HTERT RPE-1 (cell line): ENCODE results near the gene PTPN2.

Experiments
- in situ Hi-C: fragments of 300-500 bp; cut with MboI; formaldehyde crosslinking; loops from 4 replicates; pipeline ENCODE4 v1.14.3; 2020; ENCODE audit warnings: low sequenced_read_pairs

Gene PTPN2

GRCh38 chr18:12861637-12862036 is 22.4 kb downstream of the PTPN2 start:
- in situ Hi-C loops = no loop called here

DNA sequence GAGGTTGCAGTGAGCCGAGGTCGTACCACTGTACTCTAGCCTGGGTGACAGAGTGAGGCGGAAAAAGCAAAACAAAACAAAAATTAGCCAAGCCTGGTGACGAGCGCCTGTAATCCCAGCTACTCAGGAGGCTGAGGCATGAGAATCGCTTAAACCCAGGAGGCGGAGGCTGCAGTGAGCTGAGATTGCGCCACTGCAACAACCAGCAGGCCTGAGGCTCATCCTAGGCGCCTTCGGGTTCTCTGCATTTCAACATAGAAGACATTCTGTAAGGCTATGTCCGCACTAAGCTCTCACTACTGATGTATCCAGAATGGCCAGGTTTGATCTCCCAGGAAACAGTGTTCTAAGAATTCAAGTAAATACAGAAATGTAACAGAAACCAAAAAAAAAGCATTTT is 23.5 kb downstream of the PTPN2 start:
- in situ Hi-C loops = no loop called here

- in situ Hi-C loops = no loop called here
Observed at GRCh38 chr18:12858991-12859390, 25.0 kb downstream of the PTPN2 start.

- in situ Hi-C loops = no loop called here
Observed at GRCh38 chr18:12857991-12858544, 26.0 kb downstream of the PTPN2 start.

- in situ Hi-C loops = no loop called here
Observed at GRCh38 chr18:12857215-12857905, 26.7 kb downstream of the PTPN2 start.

DNA sequence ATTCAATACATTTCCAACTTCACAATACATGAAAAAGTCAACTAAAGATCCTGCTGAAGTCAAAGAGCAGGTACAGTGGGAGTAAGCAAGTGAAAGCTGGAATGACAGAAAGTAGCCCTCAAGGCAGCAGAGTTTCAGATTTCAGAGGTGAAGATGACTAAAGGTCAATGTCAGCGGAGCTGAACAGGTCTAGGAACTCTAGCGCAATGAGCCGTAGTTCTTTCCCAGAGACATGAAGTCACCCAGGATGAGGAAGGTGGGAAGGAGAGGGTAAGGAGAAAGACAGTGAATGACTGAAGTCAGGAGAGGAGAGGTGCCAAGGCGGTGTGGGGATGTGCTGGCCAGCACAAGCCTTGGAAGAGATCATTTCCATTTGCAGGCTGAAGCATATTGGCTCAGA is 28.1 kb downstream of the PTPN2 start:
- in situ Hi-C loops = no loop called here

GRCh38 chr18:12852566-12853315 is 31.3 kb downstream of the PTPN2 start:
- in situ Hi-C loops = no loop called here

DNA sequence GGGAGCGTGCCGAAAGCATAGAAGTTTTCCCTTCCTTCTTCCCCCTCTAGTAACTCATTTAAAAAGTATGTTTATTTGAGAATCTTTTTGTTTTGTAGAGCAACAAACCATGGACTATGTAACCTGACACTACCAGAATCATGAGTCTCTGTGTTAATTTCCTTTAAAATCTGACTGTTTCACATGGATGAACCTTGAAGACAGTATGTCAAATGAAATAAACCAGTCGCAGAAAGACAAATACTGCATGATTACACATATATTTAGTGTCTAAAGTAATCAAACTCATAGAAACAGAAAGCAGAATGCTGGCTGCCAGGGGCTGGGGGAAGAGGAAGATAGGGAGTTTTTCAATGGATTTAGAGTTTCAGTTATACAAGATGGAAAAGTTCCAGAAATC is 32.3 kb downstream of the PTPN2 start:
- in situ Hi-C loops = no loop called here

- in situ Hi-C loops = no loop called here
Observed at GRCh38 chr18:12849548-12849947, 34.5 kb downstream of the PTPN2 start.

- in situ Hi-C loops = no loop called here
Observed at GRCh38 chr18:12848405-12848804, 35.6 kb downstream of the PTPN2 start.

DNA sequence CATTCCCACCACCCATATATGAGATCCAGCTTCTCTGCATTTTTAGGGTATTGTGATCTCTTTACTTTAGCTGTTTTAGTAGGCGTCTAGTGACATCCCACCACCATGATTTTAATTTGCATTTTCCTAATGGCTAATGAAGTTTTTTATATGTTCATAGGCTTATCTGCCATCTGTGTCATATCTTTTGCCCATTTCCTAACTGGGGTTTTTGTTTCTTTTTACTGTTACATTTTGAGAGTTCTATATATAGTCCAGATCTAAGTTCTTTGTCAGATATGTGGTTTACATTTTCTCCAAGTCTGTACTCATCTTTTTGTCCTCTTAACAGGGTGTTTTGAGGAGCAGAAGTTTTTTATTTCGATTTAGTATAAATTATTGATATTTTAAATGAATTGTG is 39.6 kb downstream of the PTPN2 start:
- in situ Hi-C loops = no loop called here

DNA sequence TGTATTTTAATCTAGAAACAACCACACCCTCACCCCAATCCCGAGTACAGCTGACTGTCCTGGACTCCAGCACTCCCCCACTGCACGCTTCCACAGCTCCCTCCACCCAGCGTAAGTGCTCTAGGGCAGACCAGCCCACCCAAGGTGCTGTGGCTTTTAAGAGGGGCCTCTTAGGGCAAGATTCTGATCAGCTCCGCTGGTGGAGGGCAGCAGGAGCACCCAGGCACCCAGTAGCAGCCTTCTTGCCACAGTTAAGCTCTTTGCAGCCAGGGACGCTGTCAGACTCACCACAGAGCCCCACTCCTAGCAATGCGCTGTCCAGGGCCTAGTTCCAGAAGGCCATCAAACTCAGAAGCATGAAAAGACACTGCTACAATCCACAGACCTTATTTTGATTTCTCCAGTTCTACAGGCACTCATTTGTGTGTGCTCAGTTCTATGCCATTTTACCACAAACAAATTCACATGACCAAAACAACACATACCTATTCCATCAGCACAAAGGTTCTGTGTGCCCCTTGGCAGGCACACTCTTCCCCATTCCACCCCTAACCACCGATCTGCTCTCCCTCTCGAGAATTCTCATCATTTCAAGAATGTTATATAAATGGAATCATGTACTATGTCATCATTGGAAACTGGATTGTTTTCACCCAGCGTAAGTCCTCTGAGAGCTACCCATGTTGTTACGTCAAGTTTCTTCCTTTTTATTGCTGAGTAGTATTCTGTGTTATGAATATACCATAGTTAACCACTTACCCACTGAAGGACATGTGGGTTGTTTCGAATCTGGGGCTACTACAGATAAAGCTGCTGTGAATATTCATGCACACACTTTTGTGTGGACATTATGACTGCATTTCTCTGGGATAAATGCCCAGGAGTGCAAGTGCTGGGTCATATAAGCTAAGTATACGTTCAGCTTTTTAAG is 40.4 kb downstream of the PTPN2 start:
- in situ Hi-C loops = no loop called here

- in situ Hi-C loops = no loop called here
Observed at GRCh38 chr18:12842459-12843380, 41.3 kb downstream of the PTPN2 start.

GRCh38 chr18:12841070-12841469 is 43.0 kb downstream of the PTPN2 start:
- in situ Hi-C loops = no loop called here

DNA sequence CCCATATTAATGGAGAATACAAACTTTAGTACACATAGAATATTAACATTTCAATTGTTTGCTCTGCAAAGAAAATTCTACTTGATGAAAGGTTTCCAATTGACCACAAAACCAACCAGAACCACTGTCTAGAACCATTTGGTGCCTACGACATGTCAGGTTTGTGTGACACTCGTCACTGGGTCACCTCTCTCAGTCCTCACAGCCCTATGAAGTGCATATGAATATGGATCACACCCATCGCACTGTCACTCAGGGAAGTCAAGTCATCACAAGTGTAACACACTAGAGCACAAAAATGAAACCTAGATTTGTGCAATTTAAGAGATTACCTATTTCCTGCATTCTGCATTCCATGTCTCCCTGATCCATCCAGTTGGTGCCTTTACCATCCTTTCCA is 43.7 kb downstream of the PTPN2 start:
- in situ Hi-C loops = no loop called here

DNA sequence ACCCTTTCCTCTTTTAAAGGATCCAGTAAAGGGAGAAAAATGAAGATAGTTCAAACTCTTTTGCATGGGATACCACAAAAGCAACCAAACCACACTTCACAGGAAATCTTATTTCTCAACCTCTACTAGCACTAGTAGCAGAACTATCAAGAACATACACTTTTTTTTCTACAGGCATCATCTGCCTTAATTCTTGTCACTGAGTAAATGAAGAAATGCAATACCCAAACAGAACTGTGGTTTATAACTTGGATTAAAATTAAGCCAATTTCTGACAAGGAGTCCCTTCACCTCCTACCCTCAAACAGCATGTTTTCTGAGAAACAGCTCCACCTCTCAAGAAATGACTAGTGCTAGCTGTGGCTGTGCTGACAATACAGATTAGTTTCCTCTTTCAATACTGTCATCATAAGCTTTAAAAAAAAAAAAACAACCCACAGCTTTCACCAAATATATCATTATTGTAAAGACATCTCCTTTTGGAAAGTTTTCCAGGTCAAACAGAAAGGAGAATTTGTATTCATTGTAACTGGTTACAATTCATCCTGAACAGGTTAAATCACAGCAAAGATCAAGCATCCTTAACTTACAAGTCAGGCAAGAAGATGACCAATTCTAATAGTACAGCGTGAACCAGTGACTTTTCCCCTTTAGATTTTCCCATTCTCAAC is 44.4 kb downstream of the PTPN2 start:
- in situ Hi-C loops = no loop called here

DNA sequence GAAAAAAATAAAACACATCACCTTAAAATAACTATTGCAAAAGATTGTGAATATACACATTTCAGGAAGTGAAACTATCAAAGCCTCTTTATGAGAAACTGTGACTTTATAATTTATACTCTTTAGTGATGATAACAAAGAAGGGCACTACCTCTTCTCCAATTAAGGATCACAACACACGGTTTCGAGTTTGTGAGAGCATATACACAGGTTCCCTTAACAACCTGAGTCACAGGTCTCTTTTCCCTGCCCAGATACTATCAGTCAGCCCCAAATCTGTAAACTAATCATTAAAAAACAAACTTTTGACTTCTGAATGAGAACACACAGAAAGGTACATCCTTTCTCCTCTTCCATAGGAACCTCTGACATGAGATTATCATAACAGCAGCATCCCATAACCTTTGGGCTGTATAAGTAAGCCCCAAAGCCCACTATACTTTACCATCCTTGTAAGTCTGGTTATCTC is 44.9 kb downstream of the PTPN2 start:
- in situ Hi-C loops = no loop called here

DNA sequence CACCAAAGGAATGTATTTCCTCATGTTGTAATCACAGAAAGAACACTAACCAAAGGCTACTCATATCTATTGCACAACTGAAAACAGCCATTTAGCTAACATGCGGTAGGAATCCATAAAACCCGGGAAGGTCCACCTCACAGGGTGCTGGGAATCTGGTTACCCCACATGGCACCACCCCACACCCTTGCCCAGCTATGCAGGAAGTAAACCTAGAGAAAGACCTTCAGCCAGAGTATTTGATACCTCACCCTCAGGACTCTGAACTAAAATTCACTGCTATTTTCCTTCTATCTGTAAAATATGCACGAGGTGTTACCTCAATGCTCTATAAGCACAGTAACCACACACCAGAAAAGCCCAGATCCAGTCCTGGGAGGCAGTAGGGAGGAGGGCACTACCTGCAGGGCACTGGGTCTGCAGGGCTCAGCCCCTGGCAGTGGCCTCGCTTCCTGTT is 45.8 kb downstream of the PTPN2 start:
- in situ Hi-C loops = no loop called here

DNA sequence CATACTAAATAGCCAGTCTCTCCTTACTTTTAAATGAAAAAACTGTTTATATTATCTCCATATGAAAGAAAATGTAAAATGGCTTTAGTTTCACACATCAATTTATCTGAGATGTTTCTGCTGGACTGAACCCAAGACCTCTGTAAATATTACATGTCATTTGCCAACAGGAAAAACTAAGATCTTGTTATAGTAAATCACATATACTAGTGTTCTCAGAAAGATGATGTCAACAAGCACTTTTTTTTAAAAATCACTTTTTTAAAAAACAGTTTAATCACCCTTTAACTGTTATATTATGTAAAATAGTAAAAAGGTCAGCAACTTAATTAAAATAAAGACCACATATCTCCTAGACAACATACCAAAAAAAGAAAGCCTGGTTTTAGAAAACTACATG is 46.3 kb downstream of the PTPN2 start:
- in situ Hi-C loops = no loop called here
